ENCODE data around the gene ACOD1. TPM values are rescaled to one million over a fixed set of nuclear protein-coding genes. Genes with fewer than 3 reads are reported as not detected.

The ACOD1 gene
- total RNA-seq, 1 experiment from 2014 or later: not detected

DNA sequence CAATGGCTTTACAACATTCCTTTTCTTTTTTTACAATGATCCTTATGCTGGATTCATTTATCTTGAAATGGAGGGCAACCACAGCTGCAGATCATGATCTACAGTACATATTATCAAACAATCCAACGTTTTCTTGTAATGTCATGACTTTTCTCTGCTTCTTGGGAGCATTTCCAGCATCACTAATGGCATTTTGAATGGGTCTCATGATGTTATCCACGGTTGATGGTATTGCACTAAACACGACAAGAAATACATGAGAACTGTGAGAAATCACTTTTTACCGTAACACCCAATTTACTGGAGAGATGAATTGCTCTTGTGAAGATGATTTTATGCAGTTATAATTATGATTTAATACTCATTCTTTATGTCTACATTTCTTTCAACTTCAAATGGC lies 16.2 kb upstream of the ACOD1 start:
- Histone ChIP-seq H3K27me3 (ENCODE audit: insufficient read depth, low read length) (no peaks in the 10 kb centered on the region), H4K20me1 (ENCODE audit: control insufficient read depth, insufficient read depth, insufficient read length) (no peaks in the 10 kb centered on the region), H2AK5ac (ENCODE audit: insufficient read length, low read length) (no peak overlapping the region), H3K14ac (ENCODE audit: insufficient read depth, low read length) (no peak overlapping the region), H3K9me3 (ENCODE audit: control insufficient read depth, low read depth, low read length) (no peaks in the 10 kb centered on the region), H3K79me2 (ENCODE audit: insufficient read depth, low read length) (no peaks in the 10 kb centered on the region), H2BK15ac (ENCODE audit: low read depth, low read length) (no peak overlapping the region), H4K5ac (ENCODE audit: insufficient read length, low read depth, low read length) (no peak overlapping the region), H2BK12ac (ENCODE audit: insufficient read length, low read depth, low read length) (no peak overlapping the region), H4K91ac (ENCODE audit: insufficient read length, low read depth, low read length) (no peak overlapping the region), H2BK20ac (ENCODE audit: low read depth, low read length, poor library complexity, severe bottlenecking) (no peak overlapping the region), H3K27ac (ENCODE audit: insufficient read length, low read depth, low read length) (no peak overlapping the region), H2BK120ac (ENCODE audit: low read depth, low read length, poor library complexity, severe bottlenecking) (no peak overlapping the region), H3K4ac (ENCODE audit: low read depth, low read length) (no peak overlapping the region), H3K23ac (ENCODE audit: insufficient read length, low read depth, low read length) (no peak overlapping the region), H3T11ph (ENCODE audit: low read length) (no peak overlapping the region), H3K4me1 (ENCODE audit: insufficient read depth, low read length) (no peaks in the 10 kb centered on the region), H3K79me1 (ENCODE audit: insufficient read depth, low read depth, low read length, poor library complexity, severe bottlenecking) (no peaks in the 10 kb centered on the region), H3K56ac (ENCODE audit: insufficient read length, low read depth, low read length) (no peak overlapping the region), H2BK5ac (ENCODE audit: insufficient read length, low read length) (no peak overlapping the region), H3K18ac (ENCODE audit: insufficient read length, low read depth, low read length) (no peak overlapping the region), H4K8ac (replicated peaks; ENCODE audit: insufficient read length, low read depth, low read length) (no peak overlapping the region), H3K4me2 (ENCODE audit: insufficient read depth, insufficient read length, low read length) (no peak overlapping the region), H3K9ac (ENCODE audit: extremely low read depth, insufficient read length, low read length) (no peak overlapping the region), H3K23me2 (ENCODE audit: insufficient read length, low read depth, low read length, poor library complexity, severe bottlenecking) (no peaks in the 10 kb centered on the region), H2AFZ (ENCODE audit: low read length) (no peak overlapping the region)
- peaks cover 2% of the 10 kb centered on the region; the same call in 1 of the 2 replicates for H3K27me3 Mint-ChIP-seq (ENCODE audit: low read depth)
- H3K4me3 Mint-ChIP-seq: no peak overlapping the region
- no CpG with 5 or more reads among the region's 4 CpGs for WGBS (ENCODE audit: extremely low coverage, insufficient read length, low lambda C conversion rate)
- H3K27ac Mint-ChIP-seq: no peak overlapping the region
- peaks cover 0 to under 1% of the 10 kb centered on the region in 2 experiments; a peak in 2 of 4 replicates for H3K4me1 Mint-ChIP-seq
- no peaks in the 10 kb centered on the region; a peak in 1 of 7 replicates for H3K36me3 Mint-ChIP-seq (ENCODE audit: insufficient read depth in 1 of 3, low read depth in 3 of 3)
- no peak for DNase-seq
- no peaks in the 10 kb centered on the region; a peak in 2 of 5 replicates for H3K9me3 Mint-ChIP-seq
- TF ChIP-seq, protein P1, sequence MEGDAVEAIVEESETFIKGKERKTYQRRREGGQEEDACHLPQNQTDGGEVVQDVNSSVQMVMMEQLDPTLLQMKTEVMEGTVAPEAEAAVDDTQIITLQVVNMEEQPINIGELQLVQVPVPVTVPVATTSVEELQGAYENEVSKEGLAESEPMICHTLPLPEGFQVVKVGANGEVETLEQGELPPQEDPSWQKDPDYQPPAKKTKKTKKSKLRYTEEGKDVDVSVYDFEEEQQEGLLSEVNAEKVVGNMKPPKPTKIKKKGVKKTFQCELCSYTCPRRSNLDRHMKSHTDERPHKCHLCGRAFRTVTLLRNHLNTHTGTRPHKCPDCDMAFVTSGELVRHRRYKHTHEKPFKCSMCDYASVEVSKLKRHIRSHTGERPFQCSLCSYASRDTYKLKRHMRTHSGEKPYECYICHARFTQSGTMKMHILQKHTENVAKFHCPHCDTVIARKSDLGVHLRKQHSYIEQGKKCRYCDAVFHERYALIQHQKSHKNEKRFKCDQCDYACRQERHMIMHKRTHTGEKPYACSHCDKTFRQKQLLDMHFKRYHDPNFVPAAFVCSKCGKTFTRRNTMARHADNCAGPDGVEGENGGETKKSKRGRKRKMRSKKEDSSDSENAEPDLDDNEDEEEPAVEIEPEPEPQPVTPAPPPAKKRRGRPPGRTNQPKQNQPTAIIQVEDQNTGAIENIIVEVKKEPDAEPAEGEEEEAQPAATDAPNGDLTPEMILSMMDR (conservative IDR thresholded peaks at IDR 0.05): no peak

All from H9 (cell line).